Mammary microvascular endothelial cell (primary cell): ENCODE measurements around the gene APBB2. TPM values are rescaled to one million over a fixed set of nuclear protein-coding genes. Genes with fewer than 3 reads are reported as not detected.

Experiments used
- total RNA-seq: library from RNA; depleted of rRNA; stranded (reverse); fragments of >200 nt; gene quantifications from 2 replicates; pipeline ENCODE4 v1.2.3, GENCODE V29; 2015

The APBB2 gene
- total RNA-seq, result 86.5 and 106 TPM in 2 replicates

GRCh38 chr4:41214136-41214824 is at the start of gene APBB2:
APBB2 (minus strand) TSS chr4:41214542; CDS start chr4:41033254, 181,288 bp downstream.

GRCh38 chr4:41256740-41257256 is 42.5 kb upstream of the APBB2 start, which contains the start of gene UCHL1:
UCHL1 (plus strand) TSS chr4:41256928; CDS start chr4:41256977, 49 bp downstream.

Other genes starting within 250 kb of the APBB2 start
- 349 and 373 TPM in 2 replicates for gene UCHL1, start 42.4 kb upstream of the APBB2 start, total RNA-seq